GM13976 (cell line): Measurements from ENCODE around the gene OSER1.

Experiments used
- DNase-seq: peaks from one replicate; pipeline ENCODE4 v3.0.0; 2012; ENCODE audit warnings: low spot score
- CTCF ChIP-seq: IDR thresholded peaks from 2 replicates; pipeline ENCODE4 v1.5.1; 2012; ENCODE audit warnings: borderline replicate concordance, mild to moderate bottlenecking; ENCODE audit not compliant: insufficient read depth; ENCODE audit errors: extremely low read depth, missing control alignments, control extremely low read depth
- in situ Hi-C: fragments of 300-500 bp; cut with MboI; formaldehyde crosslinking; loops from one replicate; pipeline ENCODE4 v1.12.0; 2022; ENCODE audit warnings: low sequenced_read_pairs, mixed read lengths, inconsistent platforms; ENCODE audit not compliant: unreplicated experiment

The OSER1 gene

GRCh38 chr20:44187054-44187771 lies 23.4 kb downstream of the OSER1 start, which contains the start of gene JPH2:
TSS of gene JPH2 (minus strand) at chr20:44187188. CDS start at chr20:44186705, 483 bp downstream.
- DNase-seq: no peak
- in situ Hi-C loops: loop anchor here (10.0 kb wide), 1 partner anchor 72 kb away; no protein-coding TSS in a partner anchor
- TF ChIP-seq CTCF: no peak

- DNase-seq: no peak
- no peak for TF ChIP-seq CTCF
- in situ Hi-C loops: loop anchor here (10.0 kb wide), 1 partner anchor 72 kb away; no protein-coding TSS in a partner anchor
Observed at GRCh38 chr20:44186674-44187053, 23.9 kb downstream of the OSER1 start.

- no peak for TF ChIP-seq CTCF
Observed at GRCh38 chr20:44186201-44186600, 24.4 kb downstream of the OSER1 start.

GRCh38 chr20:44185574-44185973 lies 25.0 kb downstream of the OSER1 start:
- no peak for TF ChIP-seq CTCF
- no peak for DNase-seq
- in situ Hi-C loops: loop anchor here (10.0 kb wide), 1 partner anchor 71 kb away; no protein-coding TSS in a partner anchor

More at GRCh38 chr20:44186201-44186600, 24.4 kb downstream of the OSER1 start:
- in situ Hi-C loops: loop anchor here (10.0 kb wide), 1 partner anchor 71 kb away; no protein-coding TSS in a partner anchor
- no peak for DNase-seq

GRCh38 chr20:44183282-44183681 lies 27.3 kb downstream of the OSER1 start:
- in situ Hi-C loops: loop anchor here (10.0 kb wide), 1 partner anchor 68 kb away; no protein-coding TSS in a partner anchor
- TF ChIP-seq CTCF: no peak
- DNase-seq: no peak

GRCh38 chr20:44182863-44183262 lies 27.7 kb downstream of the OSER1 start:
- in situ Hi-C loops: loop anchor here (10.0 kb wide), 1 partner anchor 68 kb away; no protein-coding TSS in a partner anchor
- DNase-seq: no peak
- TF ChIP-seq CTCF: no peak
